HCT116 (cell line): ENCODE data around the gene TBCD.

Experiments
- CTCF ChIP-seq, 3 experiments: fragments of 200-600 bp in 1 of 3; sonication (generic) in 1 of 3; IDR thresholded peaks in 2 of 3; conservative IDR thresholded peaks in 1 of 3; 2 replicates each; pipeline ENCODE4 v1.5.1; 2012 to 2017; ENCODE audit warnings: low read depth in 2 of 3, low read length in 2 of 3, antibody characterized with exemption in 1 of 3, borderline replicate concordance in 1 of 3, control low read depth in 1 of 3, mild to moderate bottlenecking in 1 of 3, mixed read lengths in 1 of 3, mixed run types in 1 of 3, moderate library complexity in 1 of 3; ENCODE audit not compliant: insufficient read depth in 1 of 3
- EZH2 ChIP-seq: fragments of 200-600 bp; sonication (generic); IDR thresholded peaks from 2 replicates; pipeline ENCODE4 v1.6.1; 2017; ENCODE audit warnings: antibody characterized with exemption, mixed run types
- POLR2A ChIP-seq: IDR thresholded peaks from 2 replicates; pipeline ENCODE4 v1.7.0; 2011; ENCODE audit warnings: borderline replicate concordance; ENCODE audit not compliant: insufficient read depth, insufficient read length; ENCODE audit errors: extremely low read depth
- POLR2AphosphoS5 ChIP-seq: IDR thresholded peaks from 2 replicates; pipeline ENCODE4 v1.6.1; 2011; ENCODE audit warnings: mild to moderate bottlenecking, low read depth, low read length, moderate library complexity
- RAD21 ChIP-seq: IDR thresholded peaks from 2 replicates; pipeline ENCODE4 v1.6.1; 2012; ENCODE audit warnings: low read depth, mild to moderate bottlenecking
- SIN3A ChIP-seq: IDR thresholded peaks from 2 replicates; pipeline ENCODE4 v1.6.1; 2012; ENCODE audit warnings: low read depth
- ZFX ChIP-seq: fragments of 450-650 bp; IDR thresholded peaks from 2 replicates; pipeline ENCODE4 v1.6.1; 2017

DNA sequence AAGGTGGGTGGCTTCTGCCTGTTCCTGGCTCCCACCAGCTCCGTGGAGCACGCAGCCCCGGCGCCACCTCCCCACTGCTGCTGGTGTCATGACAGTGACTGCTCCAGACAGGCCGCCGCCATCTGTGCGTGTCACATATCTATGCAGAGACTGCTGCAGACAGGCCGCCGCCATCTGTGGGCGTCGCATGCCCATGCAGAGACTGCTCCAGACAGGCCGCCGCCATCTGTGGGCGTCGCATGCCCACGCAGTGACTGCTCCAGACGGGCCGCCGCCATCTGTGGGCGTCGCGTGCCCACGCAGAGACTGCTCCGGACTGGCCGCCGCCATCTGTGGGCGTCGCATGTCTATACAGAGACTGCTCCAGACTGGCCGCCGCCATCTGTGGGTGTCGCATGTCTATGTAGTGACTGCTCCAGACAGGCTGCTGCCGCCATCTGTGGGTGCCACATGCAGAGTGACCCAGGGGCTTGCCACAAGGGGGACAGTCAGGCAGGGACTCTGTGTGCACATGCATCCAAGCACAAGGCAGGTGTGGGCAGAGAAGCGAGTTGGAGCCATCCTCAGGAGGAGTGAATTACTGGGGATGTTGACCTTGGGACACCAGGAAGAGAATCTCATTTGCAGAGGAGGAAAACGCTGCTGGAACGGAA, 38.7 kb upstream of the TBCD start:
- TF ChIP-seq EZH2: no peak
- no peak for TF ChIP-seq CTCF (IDR thresholded peaks at IDR 0.05 in 2 of 3, conservative IDR thresholded peaks at IDR 0.05 in 1 of 3; ENCODE audit: borderline replicate concordance in 1 of 3, insufficient read depth in 1 of 3, low read depth in 2 of 3, low read length in 2 of 3)
- no peak for TF ChIP-seq POLR2A
- TF ChIP-seq ZFX: no peak
- no peak for TF ChIP-seq SIN3A
- TF ChIP-seq POLR2AphosphoS5: no peak
- no peak for TF ChIP-seq RAD21
